Breast epithelium (tissue), 4 donors: ENCODE measurements around the gene NMRK2. TPM values are rescaled to one million over a fixed set of nuclear protein-coding genes. Genes with fewer than 3 reads are reported as not detected.
"Not testable (repeated sequence)": the region's sequence is repeated elsewhere in the genome, so short reads cannot be mapped to it uniquely, and the experiment has no call there.

Source experiments
- DNase-seq, 2 donors: peaks; one replicate each; pipeline ENCODE4 v3.0.0-alpha.2; 2019; ENCODE audit warnings: low spot score in 2 of 2
- H3K27ac ChIP-seq, 2 donors: fragments of 200-600 bp; sonication (generic) in 1 of 2; one replicate each; pipeline ENCODE4 v1.5.1; 2016 to 2019; ENCODE audit warnings: mild to moderate bottlenecking in 1 of 2
- H3K27me3 ChIP-seq, 2 donors: fragments of 200-600 bp; sonication (generic) in 1 of 2; one replicate each; pipeline versions ENCODE4 v1.5.1 to v1.6.0; 2017 to 2019; ENCODE audit warnings: control low read depth in 1 of 2, mild to moderate bottlenecking in 1 of 2
- H3K36me3 ChIP-seq: fragments of 200-600 bp; one replicate; pipeline ENCODE4 v1.5.1; 2019
- H3K4me1 ChIP-seq, 2 donors: fragments of 200-600 bp; sonication (generic); one replicate each; pipeline ENCODE4 v1.5.1; 2016 to 2019; ENCODE audit warnings: control low read depth in 1 of 2
- H3K4me3 ChIP-seq, 3 donors: fragments of 200-600 bp; sonication (generic); 1 replicate in 2 of 3; 2 replicates in 1 of 3; pipeline ENCODE4 v1.5.1; 2016 to 2019; ENCODE audit warnings: mild to moderate bottlenecking in 3 of 3, moderate library complexity in 2 of 3
- H3K9me3 ChIP-seq, 2 donors: fragments of 200-600 bp; sonication (generic) in 1 of 2; one replicate each; pipeline ENCODE4 v1.5.1; 2016 to 2019; ENCODE audit warnings: control low read depth in 1 of 2
- CTCF ChIP-seq, 3 donors: fragments of 450-650 bp; IDR thresholded peaks; one replicate each; pipeline ENCODE4 v1.5.1; 2016 to 2017; ENCODE audit warnings: antibody characterized with exemption in 3 of 3, mild to moderate bottlenecking in 3 of 3, moderate library complexity in 3 of 3
- POLR2A ChIP-seq: fragments of 450-650 bp; IDR thresholded peaks from one replicate; pipeline ENCODE4 v1.6.1; 2016; ENCODE audit warnings: antibody characterized with exemption, mild to moderate bottlenecking, moderate library complexity
- POLR2AphosphoS5 ChIP-seq, 3 donors: sonication (generic); formaldehyde crosslinking; IDR thresholded peaks; one replicate each; pipeline ENCODE4 v1.6.1; 2017; ENCODE audit warnings: antibody characterized with exemption in 3 of 3
- intact Hi-C: fragments of 100-400 bp; cut with DNase I; formaldehyde crosslinking; loops from one replicate; pipeline ENCODE4 v1.15.1; 2023; ENCODE audit warnings: low total_unique reads
- total RNA-seq, 3 donors: library from RNA; depleted of rRNA; stranded (reverse); fragments of >200 nt; gene quantifications; one replicate each; pipeline ENCODE4 v1.1.0, GENCODE V29; 2016

Gene NMRK2
- total RNA-seq, 3 donors from 2014 or later = 0.73 to 0.98 TPM; not detected in 1

GRCh38 chr19:3949997-3950859 is 17.4 kb downstream of the NMRK2 start:
- no peaks in the 10 kb centered on the region for H3K36me3 ChIP-seq
- H3K4me3 ChIP-seq = no peak overlapping the region
- no peak overlapping the region for H3K27ac ChIP-seq
- no peaks in the 10 kb centered on the region for H3K27me3 ChIP-seq
- H3K9me3 ChIP-seq = no peaks in the 10 kb centered on the region
- H3K4me1 ChIP-seq = no peaks in the 10 kb centered on the region
- no peak for DNase-seq
- intact Hi-C loops = no loop called here
- no peak for TF ChIP-seq POLR2A
- TF ChIP-seq CTCF (IDR thresholded peaks at IDR 0.05) = no peak
- TF ChIP-seq POLR2AphosphoS5 (IDR thresholded peaks at IDR 0.05) = no peak

- no peaks in the 10 kb centered on the region for H3K36me3 ChIP-seq
- intact Hi-C loops = no loop called here
- DNase-seq = no peak
- peak overlapping the region in 1 of 2 donors; percentile 7 for H3K27ac ChIP-seq
- H3K27me3 ChIP-seq = no peaks in the 10 kb centered on the region
- no peaks in the 10 kb centered on the region for H3K4me1 ChIP-seq
- H3K9me3 ChIP-seq = no peaks in the 10 kb centered on the region
- H3K4me3 ChIP-seq = no peak overlapping the region
- TF ChIP-seq POLR2A (no peak), POLR2AphosphoS5 (IDR thresholded peaks at IDR 0.05) (no peak), CTCF (IDR thresholded peaks at IDR 0.05) (no peak)
Observed at GRCh38 chr19:3950871-3951861, 18.3 kb downstream of the NMRK2 start.

GRCh38 chr19:3952755-3953276 is 19.9 kb downstream of the NMRK2 start:
- H3K4me1 ChIP-seq, intact Hi-C loops, H3K27me3 ChIP-seq, DNase-seq, H3K9me3 ChIP-seq, H3K4me3 ChIP-seq, H3K27ac ChIP-seq, H3K36me3 ChIP-seq: not testable (repeated sequence)

- Histone ChIP-seq H3K4me1 (no peaks in the 10 kb centered on the region), H3K27me3 (no peaks in the 10 kb centered on the region), H3K4me3 (no peak overlapping the region), H3K36me3 (peaks cover 10% of the 10 kb centered on the region), H3K27ac (no peak overlapping the region), H3K9me3 (no peaks in the 10 kb centered on the region)
- intact Hi-C loops = no loop called here
- no peak for TF ChIP-seq POLR2AphosphoS5 (IDR thresholded peaks at IDR 0.05)
- no peak for DNase-seq
Observed at GRCh38 chr19:3954107-3954506, 21.2 kb downstream of the NMRK2 start.

- H3K4me1 ChIP-seq, H3K9me3 ChIP-seq, DNase-seq, H3K4me3 ChIP-seq, H3K27ac ChIP-seq, H3K27me3 ChIP-seq, intact Hi-C loops: not testable (repeated sequence)
- peaks cover 20% of the 10 kb centered on the region for H3K36me3 ChIP-seq
Observed at GRCh38 chr19:3955276-3955675, 22.4 kb downstream of the NMRK2 start.

- no peaks in the 10 kb centered on the region for H3K4me1 ChIP-seq
- no peak for DNase-seq
- peaks cover 20% of the 10 kb centered on the region for H3K36me3 ChIP-seq
- H3K27ac ChIP-seq = no peak overlapping the region
- H3K9me3 ChIP-seq = no peaks in the 10 kb centered on the region
- TF ChIP-seq POLR2AphosphoS5 (IDR thresholded peaks at IDR 0.05) = no peak
- TF ChIP-seq POLR2A = no peak
- TF ChIP-seq CTCF (IDR thresholded peaks at IDR 0.05) = no peak
- intact Hi-C loops = no loop called here
- H3K4me3 ChIP-seq = no peak overlapping the region
- H3K27me3 ChIP-seq = no peaks in the 10 kb centered on the region
Observed at GRCh38 chr19:3955688-3956087, 22.8 kb downstream of the NMRK2 start.
